IMR-90 (cell line): ENCODE results near the gene ITSN2. TPM values are rescaled to one million over a fixed set of nuclear protein-coding genes. Genes with fewer than 3 reads are reported as not detected.
"Not testable (repeated sequence)": the region's sequence is repeated elsewhere in the genome, so short reads cannot be mapped to it uniquely, and the experiment has no call there.

Source experiments
- ATAC-seq: fragments of 200-7000 bp; cut with Tn5 transposase; 2 replicates; pipeline ENCODE4 v1.9.1; 2020; ENCODE audit warnings: low read depth, mild to moderate bottlenecking, moderate library complexity
- BruUV-seq: library from RNA; stranded (reverse); fragments of 400-500 nt; replicated peaks from 2 replicates; lab custom pipeline; 2021; lab: Mats Ljungman, UMichigan
- CTCF ChIA-PET: fragments of 300-600 bp; formaldehyde crosslinking; extraction: SDS; loops from one replicate; lab custom pipeline; 2021; ENCODE audit warnings: antibody characterized with exemption; lab: Yijun Ruan, JAX
- POLR2A ChIA-PET: fragments of 300-600 bp; sonication (Branson Sonifier 250); formaldehyde crosslinking; loops from one replicate; lab custom pipeline; 2022; ENCODE audit warnings: antibody characterized with exemption; ENCODE audit not compliant: unreplicated experiment; lab: Charles Lee
- DNase-seq: peaks from one replicate; pipeline ENCODE4 v3.0.0; 2013
- H2AFZ ChIP-seq: replicated peaks from 2 replicates; pipeline ENCODE3; 2013; ENCODE audit warnings: low read length, mild to moderate bottlenecking; ENCODE audit not compliant: poor library complexity
- H2AK5ac ChIP-seq: 2 replicates; pipeline ENCODE4 v1.6.1; 2013; ENCODE audit warnings: low read depth, low read length, inconsistent platforms
- H2AK9ac ChIP-seq: replicated peaks from 2 replicates; pipeline ENCODE3; 2013; ENCODE audit warnings: mild to moderate bottlenecking, low read depth, low read length, moderate library complexity; ENCODE audit not compliant: poor library complexity
- H2BK120ac ChIP-seq: 2 replicates; pipeline ENCODE4 v1.6.1; 2013; ENCODE audit warnings: low read depth, low read length, inconsistent platforms
- H2BK15ac ChIP-seq: 3 replicates; pipeline ENCODE4 v1.6.1; 2013; ENCODE audit warnings: low read depth, low read length, inconsistent platforms
- H2BK20ac ChIP-seq: 2 replicates; pipeline ENCODE4 v1.6.1; 2013; ENCODE audit warnings: low read depth, mild to moderate bottlenecking, inconsistent platforms, low read length, moderate library complexity
- H2BK5ac ChIP-seq: 2 replicates; pipeline ENCODE4 v1.6.1; 2013; ENCODE audit warnings: mild to moderate bottlenecking, low read depth, low read length, inconsistent platforms; ENCODE audit not compliant: poor library complexity, severe bottlenecking
- H3K14ac ChIP-seq: replicated peaks from 2 replicates; pipeline ENCODE4 v1.6.1; 2013; ENCODE audit warnings: low read depth, low read length, inconsistent platforms
- H3K18ac ChIP-seq: 2 replicates; pipeline ENCODE4 v1.6.1; 2013; ENCODE audit warnings: low read depth, low read length, control low read depth
- H3K23ac ChIP-seq: 2 replicates; pipeline ENCODE4 v1.6.1; 2013; ENCODE audit warnings: low read depth, low read length, inconsistent platforms
- H3K27ac ChIP-seq: 2 replicates; pipeline ENCODE4 v1.5.1; 2013; ENCODE audit warnings: mild to moderate bottlenecking, control low read depth, low read length; ENCODE audit not compliant: insufficient read depth
- H3K27me3 ChIP-seq: 2 replicates; pipeline ENCODE4 v1.6.1; 2013; ENCODE audit warnings: low read length; ENCODE audit not compliant: control insufficient read depth, insufficient read depth
- H3K36me3 ChIP-seq: 2 replicates; pipeline ENCODE4 v1.6.1; 2013; ENCODE audit warnings: low read length, mixed read lengths; ENCODE audit not compliant: control insufficient read depth, insufficient read depth
- H3K4ac ChIP-seq: 2 replicates; pipeline ENCODE4 v1.6.1; 2013; ENCODE audit warnings: low read depth, low read length, inconsistent platforms
- H3K4me1 ChIP-seq: 2 replicates; pipeline ENCODE4 v1.6.1; 2013; ENCODE audit warnings: low read length, mixed read lengths; ENCODE audit not compliant: control insufficient read depth, insufficient read depth
- H3K4me2 ChIP-seq: 2 replicates; pipeline ENCODE4 v1.6.1; 2013; ENCODE audit warnings: low read depth, mild to moderate bottlenecking, control low read depth, low read length, moderate library complexity
- H3K4me3 ChIP-seq: 2 replicates; pipeline ENCODE4 v1.5.1; 2013; ENCODE audit warnings: low read depth, mild to moderate bottlenecking, control low read depth, low read length, moderate library complexity; ENCODE audit not compliant: insufficient read depth
- H3K56ac ChIP-seq: 2 replicates; pipeline ENCODE4 v1.6.1; 2013; ENCODE audit warnings: low read length, inconsistent platforms; ENCODE audit not compliant: insufficient read depth; ENCODE audit errors: extremely low read depth
- H3K79me1 ChIP-seq, 2 experiments: 2 replicates each; pipeline ENCODE4 v1.6.1; 2013; ENCODE audit warnings: low read length in 2 of 2, inconsistent platforms in 1 of 2, low read depth in 1 of 2
- H3K9ac ChIP-seq: 2 replicates; pipeline ENCODE4 v1.6.1; 2013; ENCODE audit warnings: low read depth, low read length, control low read depth
- H3K9me1 ChIP-seq: 2 replicates; pipeline ENCODE4 v1.6.1; 2013; ENCODE audit warnings: low read length, inconsistent platforms; ENCODE audit not compliant: insufficient read depth
- H3K9me3 ChIP-seq: 2 replicates; pipeline ENCODE4 v1.6.1; 2013; ENCODE audit warnings: low read length; ENCODE audit not compliant: control insufficient read depth, insufficient read depth
- H4K20me1 ChIP-seq: 2 replicates; pipeline ENCODE4 v1.6.1; 2013; ENCODE audit warnings: low read length, inconsistent platforms; ENCODE audit not compliant: insufficient read depth
- H4K5ac ChIP-seq: 2 replicates; pipeline ENCODE4 v1.6.1; 2013; ENCODE audit warnings: mild to moderate bottlenecking, low read depth, low read length, control low read depth
- H4K8ac ChIP-seq, 2 experiments: 2 replicates each; pipeline ENCODE4 v1.6.1; 2013; ENCODE audit warnings: low read depth in 2 of 2, low read length in 2 of 2, control low read depth in 1 of 2, inconsistent platforms in 1 of 2
- H4K91ac ChIP-seq: 2 replicates; pipeline ENCODE4 v1.6.1; 2013; ENCODE audit warnings: low read depth, low read length, inconsistent platforms; ENCODE audit not compliant: insufficient read depth
- BHLHE40 ChIP-seq: fragments of 150-350 bp; IDR thresholded peaks from 2 replicates; pipeline ENCODE4 v1.6.1; 2016; ENCODE audit warnings: mild to moderate bottlenecking, low read depth, low read length
- ELK1 ChIP-seq: fragments of 150-350 bp; IDR thresholded peaks from 2 replicates; pipeline ENCODE4 v1.6.1; 2016; ENCODE audit warnings: low read depth, mild to moderate bottlenecking, low read length, moderate library complexity, borderline replicate concordance
- NFE2L2 ChIP-seq: fragments of 150-350 bp; IDR thresholded peaks from 2 replicates; pipeline ENCODE4 v1.6.1; 2016; ENCODE audit warnings: low read depth, mild to moderate bottlenecking, low read length
- POLR2A ChIP-seq: IDR thresholded peaks from 2 replicates; pipeline ENCODE4 v1.6.1; 2012; ENCODE audit warnings: mild to moderate bottlenecking, low read depth, low read length
- WGBS, 2 experiments: methylation state at CpG; one replicate each; pipeline versions ENCODE4 v1.1.5 to v1.1.7; 2013; ENCODE audit warnings: missing lambda C conversion rate in 2 of 2; ENCODE audit not compliant: insufficient read length in 1 of 2; ENCODE audit errors: extremely low coverage in 2 of 2; 5-methylcytosine and 5-hydroxymethylcytosine counted together
- dilution Hi-C: fragments of 300-500 bp; cut with HindIII; formaldehyde crosslinking; loops from one replicate; pipeline ENCODE4 v1.14.3; 2018; ENCODE audit warnings: low sequenced_read_pairs; ENCODE audit not compliant: unreplicated experiment
- in situ Hi-C: fragments of 300-500 bp; cut with MboI; formaldehyde crosslinking; loops from 3 replicates; pipeline ENCODE4 v1.14.3; 2019; ENCODE audit warnings: low sequenced_read_pairs, inconsistent platforms, mixed read lengths
- intact Hi-C: fragments of 100-400 bp; cut with micrococcal nuclease; formaldehyde crosslinking; loops from 2 replicates; pipeline ENCODE4 v1.10.0; 2022
- polyA plus RNA-seq, 3 experiments: library from polyadenylated mRNA; depleted of rRNA; stranded (reverse); fragments of >200 nt; gene quantifications; 2 replicates each; pipeline ENCODE4 v1.2.3, GENCODE V29; 2012; ENCODE audit warnings: low replicate concordance in 1 of 3
- total RNA-seq: library from RNA; depleted of rRNA; stranded (reverse); fragments of >200 nt; gene quantifications from 2 replicates; pipeline ENCODE4 v1.2.3, GENCODE V29; 2012

ITSN2 gene
- total and polyA plus RNA-seq, 2 of the 4 experiments (the other 2 are of a cell fraction), result 10.7 to 17.2 TPM

- Histone ChIP-seq H3K79me1 (peaks cover 7 to 33% of the 10 kb centered on the region in 2 experiments), H2BK5ac (no peak overlapping the region), H3K4me2 (peak overlapping the region; percentile 94), H2BK20ac (no peak overlapping the region), H3K9me3 (no peaks in the 10 kb centered on the region), H3K4me3 (peak overlapping the region; percentile 97), H4K91ac (no peak overlapping the region), H4K8ac (peak overlapping the region; percentile 62 to 81; a peak in 2 of 4 replicates), H4K5ac (peak overlapping the region; percentile 25; the same call in 1 of the 2 replicates), H4K20me1 (no peaks in the 10 kb centered on the region; the same call in 1 of the 2 replicates), H3K4ac (no peak overlapping the region), H2AK5ac (0 out of 2 replicates have a peak overlapping the region, but pooled peaks have one; percentile 33), H2AFZ (peak overlapping the region; percentile 99), H3K18ac (no peak overlapping the region), H2BK120ac (no peak overlapping the region; the same call in 1 of the 2 replicates), H2BK15ac (no peak overlapping the region), H2AK9ac (peak overlapping the region; percentile 62), H3K27me3 (no peaks in the 10 kb centered on the region; the same call in 1 of the 2 replicates), H3K4me1 (no peaks in the 10 kb centered on the region; the same call in 1 of the 2 replicates), H3K9ac (peak overlapping the region; percentile 97), H3K23ac (peak overlapping the region; percentile 69), H3K56ac (no peak overlapping the region; the same call in 1 of the 2 replicates), H3K27ac (peak overlapping the region; percentile 47), H3K36me3 (no peaks in the 10 kb centered on the region), H3K9me1 (peaks cover 4% of the 10 kb centered on the region; the same call in 1 of the 2 replicates), H3K14ac (no peak overlapping the region)
- TF ChIP-seq BHLHE40 (peak; percentile 70), NFE2L2 (no peak), POLR2A (no peak), ELK1 (no peak)
- 3% methylated on average over 22 of the region's 46 CpGs; no CpG with 5 or more reads in 1 of the 2 experiments for WGBS, 2 experiments
- CTCF ChIA-PET, result interaction anchor here (0.6 kb wide), 1 partner anchor 25 kb away, joined by 3 read pairs; no protein-coding TSS in a partner anchor
- POLR2A ChIA-PET, result no interaction called here
- DNase-seq (no peak), ATAC-seq (no peak)
- dilution Hi-C loops (no loop called here), intact Hi-C loops (loop anchor here (10.0 kb wide), 1 partner anchor 435 kb away; the partner anchor contains the start of gene ATAD2B), in situ Hi-C loops (no loop called here)
- BruUV-seq, result TSS peak; percentile 45
Observed at GRCh38 chr2:24359129-24360049, 947 bp downstream of the ITSN2 start.

DNA sequence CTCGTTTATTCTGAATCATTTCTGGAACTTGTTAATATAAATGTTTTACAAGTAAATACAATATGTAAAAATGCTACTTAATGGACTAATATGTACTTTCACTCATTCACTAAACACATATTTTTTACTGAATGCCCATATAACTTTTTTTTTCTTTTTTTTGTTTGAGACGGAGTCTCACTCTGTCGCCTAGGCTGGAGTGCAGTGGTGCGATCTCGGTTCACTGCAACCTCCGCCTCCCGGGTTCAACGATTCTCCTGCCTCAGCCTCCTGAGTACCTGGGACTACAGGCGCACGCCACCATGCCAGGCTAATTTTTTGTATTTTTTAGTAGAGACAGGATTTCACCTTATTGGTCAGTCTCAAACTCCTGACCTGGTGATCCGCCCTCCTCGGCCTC, 2.6 kb downstream of the ITSN2 start:
- BruUV-seq, H4K91ac ChIP-seq, H2BK15ac ChIP-seq, H3K9me3 ChIP-seq, H3K18ac ChIP-seq, H2AK5ac ChIP-seq, in situ Hi-C loops, ATAC-seq, H3K27me3 ChIP-seq, H3K27ac ChIP-seq, H4K20me1 ChIP-seq, H3K4ac ChIP-seq, DNase-seq, H2AK9ac ChIP-seq, H2BK20ac ChIP-seq, H3K4me3 ChIP-seq, H3K4me1 ChIP-seq, H2BK120ac ChIP-seq, H2BK5ac ChIP-seq, H3K9ac ChIP-seq, H4K8ac ChIP-seq, H4K5ac ChIP-seq, dilution Hi-C loops, H3K36me3 ChIP-seq, H3K56ac ChIP-seq, H3K14ac ChIP-seq, H2AFZ ChIP-seq, H3K9me1 ChIP-seq, H3K4me2 ChIP-seq, CTCF ChIA-PET, H3K23ac ChIP-seq, POLR2A ChIA-PET: not testable (repeated sequence)
- 92% methylated on average over 5 of the region's 12 CpGs; no CpG with 5 or more reads in 1 of the 2 experiments for WGBS, 2 experiments
- intact Hi-C loops, result loop anchor here (10.0 kb wide), 1 partner anchor 433 kb away; the partner anchor contains the start of gene ATAD2B
- peaks cover 13 to 39% of the 10 kb centered on the region in 2 experiments for H3K79me1 ChIP-seq
